Thyroid gland (tissue), 4 donors: Measurements from ENCODE around the gene AP1B1. TPM values are rescaled to one million over a fixed set of nuclear protein-coding genes. Genes with fewer than 3 reads are reported as not detected.
A peak's percentile ranks its signal among the peaks of the same experiment; 100 is the strongest.

Experiments
- DNase-seq, 2 donors: peaks; one replicate each; pipeline ENCODE4 v3.0.0-alpha.2; 2019
- H3K27ac ChIP-seq, 3 donors: fragments of 200-600 bp; sonication (generic); 1 replicate in 2 of 3; 2 replicates in 1 of 3; pipeline ENCODE4 v1.5.1; 2016 to 2019; ENCODE audit warnings: mild to moderate bottlenecking in 1 of 3, moderate library complexity in 1 of 3
- H3K27me3 ChIP-seq: fragments of 200-600 bp; sonication (generic); one replicate; pipeline ENCODE4 v1.5.1; 2019
- H3K36me3 ChIP-seq, 2 donors: fragments of 200-600 bp; sonication (generic); one replicate each; pipeline ENCODE4 v1.5.1; 2016 to 2019
- H3K4me1 ChIP-seq, 2 donors: fragments of 200-600 bp; sonication (generic); one replicate each; pipeline ENCODE4 v1.5.1; 2017 to 2019
- H3K4me3 ChIP-seq, 3 donors: fragments of 200-600 bp; sonication (generic); replicated peaks in 1 of 3; 1 replicate in 2 of 3; 2 replicates in 1 of 3; pipeline ENCODE4 v1.5.1; 2016; ENCODE audit warnings: mild to moderate bottlenecking in 1 of 3
- H3K9me3 ChIP-seq: fragments of 200-600 bp; sonication (generic); one replicate; pipeline ENCODE4 v1.5.1; 2017
- CTCF ChIP-seq, 6 experiments: fragments of 200-600 bp in 3 of 6; fragments of 450-650 bp in 3 of 6; sonication (generic) in 3 of 6; IDR thresholded peaks; one replicate each; pipeline ENCODE4 v1.5.1; 2016 to 2019; ENCODE audit warnings: antibody characterized with exemption in 6 of 6, mild to moderate bottlenecking in 2 of 6, inconsistent platforms in 1 of 6, moderate library complexity in 1 of 6
- POLR2A ChIP-seq, 2 donors: fragments of 450-650 bp; IDR thresholded peaks; one replicate each; pipeline ENCODE4 v1.6.1; 2017; ENCODE audit warnings: antibody characterized with exemption in 2 of 2, mild to moderate bottlenecking in 2 of 2, moderate library complexity in 1 of 2
- WGBS, 2 donors: methylation state at CpG; one replicate each; pipeline ENCODE4 v1.1.5; 2017; 5-methylcytosine and 5-hydroxymethylcytosine counted together
- intact Hi-C: fragments of 100-400 bp; cut with DNase I; formaldehyde crosslinking; loops from one replicate; pipeline ENCODE4 v1.15.1; 2023
- microRNA-seq: library from miRNA; unstranded; fragments of <30 nt; microRNA quantifications from one replicate; pipeline ENCODE4, GENCODE V29; 2016
- small RNA-seq: library from RNA; depleted of rRNA; stranded (forward); fragments of <200 nt; gene quantifications from one replicate; pipeline ENCODE3, GENCODE V24; 2016
- total RNA-seq, 4 donors: library from RNA; depleted of rRNA; stranded (reverse); fragments of >200 nt; gene quantifications; one replicate each; pipeline ENCODE4 v1.2.3, GENCODE V29; 2016

The AP1B1 gene
- total RNA-seq, 4 donors from 2014 or later: 45.0 to 103 (median 91.4) TPM

DNA sequence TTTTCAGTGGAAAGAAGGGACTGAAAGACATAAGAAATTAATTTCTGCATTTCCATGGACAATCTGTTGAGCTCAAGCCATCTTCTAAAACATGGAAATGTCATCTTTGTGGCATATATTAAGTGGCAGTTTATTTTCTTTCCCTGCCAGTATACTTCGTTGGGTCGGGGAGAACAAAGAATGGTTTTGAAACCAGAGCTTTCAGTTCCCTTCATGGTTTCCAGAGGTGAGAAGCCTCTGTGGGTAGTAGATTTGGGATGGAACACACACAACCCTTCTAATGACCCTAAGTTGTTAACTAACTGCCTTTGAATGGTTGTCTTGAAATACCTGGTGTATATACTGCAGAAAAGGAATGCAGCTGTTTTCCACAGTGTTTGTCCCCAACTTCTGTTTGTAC is 99.5 kb downstream of the AP1B1 start:
- no peak overlapping the region for H3K27ac ChIP-seq
- no peaks in the 10 kb centered on the region for H3K27me3 ChIP-seq
- H3K4me3 ChIP-seq: no peak overlapping the region
- DNase-seq: no peak
- no peaks in the 10 kb centered on the region for H3K9me3 ChIP-seq
- WGBS, 2 donors: 65 to 70% methylated on average over 2 of the region's 2 CpGs
- H3K36me3 ChIP-seq: peaks cover 87 to 92% of the 10 kb centered on the region in 2 donors
- intact Hi-C loops: no loop called here
- TF ChIP-seq CTCF (IDR thresholded peaks at IDR 0.05) (no peak), POLR2A (IDR thresholded peaks at IDR 0.05) (no peak)
- no peaks in the 10 kb centered on the region for H3K4me1 ChIP-seq

DNA sequence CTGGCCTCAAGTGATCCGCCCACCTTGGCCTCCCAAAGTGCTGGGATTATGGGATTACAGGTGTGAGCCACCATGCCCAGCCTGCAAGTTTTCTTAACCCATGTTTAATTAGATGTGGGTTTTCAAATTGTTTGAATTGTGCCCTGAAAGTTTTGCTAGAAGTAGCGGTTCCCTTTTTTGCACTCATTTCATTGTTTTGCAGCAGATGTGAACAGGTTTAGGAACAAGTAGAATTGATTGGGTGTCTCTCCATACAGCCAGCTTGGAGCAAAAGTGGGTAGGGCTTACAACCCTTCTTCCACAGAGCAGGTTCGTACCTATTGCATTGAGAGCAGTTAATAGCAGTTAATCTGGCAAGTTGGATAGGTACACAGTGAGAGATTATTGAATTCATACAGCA is 104.2 kb downstream of the AP1B1 start:
- H3K36me3 ChIP-seq: peaks cover 84 to 96% of the 10 kb centered on the region in 2 donors
- TF ChIP-seq CTCF (IDR thresholded peaks at IDR 0.05): no peak
- no peaks in the 10 kb centered on the region for H3K4me1 ChIP-seq
- WGBS, 2 donors: 96 to 97% methylated on average over 3 of the region's 3 CpGs
- H3K27ac ChIP-seq: no peak overlapping the region
- H3K4me3 ChIP-seq: no peak overlapping the region
- H3K27me3 ChIP-seq: no peaks in the 10 kb centered on the region
- no peaks in the 10 kb centered on the region for H3K9me3 ChIP-seq
- no peak for DNase-seq
- intact Hi-C loops: no loop called here

GRCh38 chr22:29277927-29278326 is 110.4 kb downstream of the AP1B1 start:
- H3K9me3 ChIP-seq: no peaks in the 10 kb centered on the region
- H3K36me3 ChIP-seq: peaks cover 81 to 82% of the 10 kb centered on the region in 2 donors
- TF ChIP-seq POLR2A (IDR thresholded peaks at IDR 0.05): no peak
- no peak for TF ChIP-seq CTCF (IDR thresholded peaks at IDR 0.05)
- no peak overlapping the region for H3K4me3 ChIP-seq
- no peak overlapping the region for H3K27ac ChIP-seq
- WGBS, 2 donors: 91 to 95% methylated on average over 1 of the region's 1 CpG
- H3K4me1 ChIP-seq: peaks cover 0 to 2% of the 10 kb centered on the region in 2 donors
- no peak for DNase-seq
- no peaks in the 10 kb centered on the region for H3K27me3 ChIP-seq
- intact Hi-C loops: no loop called here

Small RNAs within 50 kb of the gene (microRNA-seq; reads per million reads assigned to microRNA genes)
- gene MIR3653: 25.3 reads per million, percentile 41 among the genes with 10 or more reads in this experiment

Small RNAs within 50 kb of the gene (small RNA-seq; reads per million reads assigned to genes)
- gene AC000041.1 (not detected), gene MIR3653 (not detected)

Other genes starting within 250 kb of the AP1B1 start
- gene EMID1, start 182.7 kb downstream of the AP1B1 start, total RNA-seq: 10 to 100 TPM; 14.0 to 55.9 (median 19.0) TPM
- 10 to 100 TPM; 27.8 to 54.9 (median 48.9) TPM for gene RHBDD3, start 120.6 kb downstream of the AP1B1 start, total RNA-seq
- gene EWSR1, start 120.3 kb downstream of the AP1B1 start, total RNA-seq: 100 to 1,000 TPM; 205 to 290 (median 258) TPM
- 10 to 100 TPM in 3 of 4 donors, 1 to 10 TPM in 1; 9.3 to 22.2 (median 15.7) TPM for gene GAS2L1, start 81.9 kb downstream of the AP1B1 start, total RNA-seq
- gene RASL10A, start 72.9 kb downstream of the AP1B1 start, total RNA-seq: 1 to 10 TPM in 1 of 4 donors, under 1 TPM in 1, not detected in 2; 0.67 to 1.7 TPM
- not detected for gene RFPL1, start 50.0 kb upstream of the AP1B1 start, total RNA-seq
- gene NEFH, start 91.6 kb upstream of the AP1B1 start, total RNA-seq: under 1 TPM in 3 of 4 donors, not detected in 1; 0.27 to 0.44 (median 0.33) TPM
- 10 to 100 TPM; 23.9 to 46.6 (median 30.3) TPM for gene THOC5, start 165.2 kb upstream of the AP1B1 start, total RNA-seq
- gene NIPSNAP1, start 192.5 kb upstream of the AP1B1 start, total RNA-seq: 10 to 100 TPM; 24.2 to 55.4 (median 39.6) TPM
- gene NF2, start 215.1 kb upstream of the AP1B1 start, total RNA-seq: 10 to 100 TPM; 37.5 to 65.5 (median 51.6) TPM